HCT116 (cell line): ENCODE data around the gene GREB1L.

Source experiments
- FOSL1 ChIP-seq: IDR thresholded peaks from 2 replicates; pipeline ENCODE4 v1.6.1; 2012; ENCODE audit warnings: low read depth
- JUND ChIP-seq: IDR thresholded peaks from 2 replicates; pipeline ENCODE4 v1.6.1; 2012
- POLR2A ChIP-seq: IDR thresholded peaks from 2 replicates; pipeline ENCODE4 v1.7.0; 2011; ENCODE audit warnings: borderline replicate concordance; ENCODE audit not compliant: insufficient read depth, insufficient read length; ENCODE audit errors: extremely low read depth
- YY1 ChIP-seq: IDR thresholded peaks from 2 replicates; pipeline ENCODE4 v1.6.1; 2011; ENCODE audit warnings: low read length, low read depth, moderate library complexity, mild to moderate bottlenecking; ENCODE audit not compliant: insufficient replicate concordance; ENCODE audit errors: extremely low read depth
- TF ChIP-seq, protein P1 (sequence below), 3 experiments: fragments of 200-600 bp in 1 of 3; sonication (generic) in 1 of 3; IDR thresholded peaks in 2 of 3; conservative IDR thresholded peaks in 1 of 3; 2 replicates each; pipeline ENCODE4 v1.5.1; 2012 to 2017; ENCODE audit warnings: low read depth in 2 of 3, low read length in 2 of 3, antibody characterized with exemption in 1 of 3, borderline replicate concordance in 1 of 3, control low read depth in 1 of 3, mild to moderate bottlenecking in 1 of 3, mixed read lengths in 1 of 3, mixed run types in 1 of 3, moderate library complexity in 1 of 3; ENCODE audit not compliant: insufficient read depth in 1 of 3
- TF ChIP-seq, protein P2 (sequence below): IDR thresholded peaks from 2 replicates; pipeline ENCODE4 v1.6.1; 2012; ENCODE audit warnings: low read depth

DNA sequence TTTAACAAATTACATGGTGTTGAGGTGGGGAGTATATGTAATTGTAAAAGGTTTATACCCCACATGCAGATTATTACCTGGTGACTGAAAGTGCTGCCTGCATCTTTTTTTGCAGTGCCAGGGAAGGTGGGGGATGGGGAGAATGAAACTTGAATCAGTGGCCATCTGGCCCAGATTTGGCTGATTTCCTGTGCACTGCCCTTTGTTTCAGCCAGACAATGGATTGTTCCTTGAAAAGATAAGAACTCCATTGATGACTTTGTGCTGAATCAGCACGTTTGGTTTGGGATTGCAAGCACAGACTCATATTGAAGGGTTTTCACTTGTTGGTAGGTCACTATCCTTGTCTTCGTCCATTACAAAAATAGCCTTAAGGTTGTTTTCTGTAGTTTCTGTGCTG lies 20.9 kb downstream of the GREB1L start:
- TF ChIP-seq POLR2A (no peak), FOSL1 (no peak), YY1 (no peak), JUND (no peak)
- TF ChIP-seq, protein P1, sequence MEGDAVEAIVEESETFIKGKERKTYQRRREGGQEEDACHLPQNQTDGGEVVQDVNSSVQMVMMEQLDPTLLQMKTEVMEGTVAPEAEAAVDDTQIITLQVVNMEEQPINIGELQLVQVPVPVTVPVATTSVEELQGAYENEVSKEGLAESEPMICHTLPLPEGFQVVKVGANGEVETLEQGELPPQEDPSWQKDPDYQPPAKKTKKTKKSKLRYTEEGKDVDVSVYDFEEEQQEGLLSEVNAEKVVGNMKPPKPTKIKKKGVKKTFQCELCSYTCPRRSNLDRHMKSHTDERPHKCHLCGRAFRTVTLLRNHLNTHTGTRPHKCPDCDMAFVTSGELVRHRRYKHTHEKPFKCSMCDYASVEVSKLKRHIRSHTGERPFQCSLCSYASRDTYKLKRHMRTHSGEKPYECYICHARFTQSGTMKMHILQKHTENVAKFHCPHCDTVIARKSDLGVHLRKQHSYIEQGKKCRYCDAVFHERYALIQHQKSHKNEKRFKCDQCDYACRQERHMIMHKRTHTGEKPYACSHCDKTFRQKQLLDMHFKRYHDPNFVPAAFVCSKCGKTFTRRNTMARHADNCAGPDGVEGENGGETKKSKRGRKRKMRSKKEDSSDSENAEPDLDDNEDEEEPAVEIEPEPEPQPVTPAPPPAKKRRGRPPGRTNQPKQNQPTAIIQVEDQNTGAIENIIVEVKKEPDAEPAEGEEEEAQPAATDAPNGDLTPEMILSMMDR (IDR thresholded peaks at IDR 0.05 in 2 of 3, conservative IDR thresholded peaks at IDR 0.05 in 1 of 3; ENCODE audit: borderline replicate concordance in 1 of 3, insufficient read depth in 1 of 3, low read depth in 2 of 3, low read length in 2 of 3) = no peak
- TF ChIP-seq, protein P2, sequence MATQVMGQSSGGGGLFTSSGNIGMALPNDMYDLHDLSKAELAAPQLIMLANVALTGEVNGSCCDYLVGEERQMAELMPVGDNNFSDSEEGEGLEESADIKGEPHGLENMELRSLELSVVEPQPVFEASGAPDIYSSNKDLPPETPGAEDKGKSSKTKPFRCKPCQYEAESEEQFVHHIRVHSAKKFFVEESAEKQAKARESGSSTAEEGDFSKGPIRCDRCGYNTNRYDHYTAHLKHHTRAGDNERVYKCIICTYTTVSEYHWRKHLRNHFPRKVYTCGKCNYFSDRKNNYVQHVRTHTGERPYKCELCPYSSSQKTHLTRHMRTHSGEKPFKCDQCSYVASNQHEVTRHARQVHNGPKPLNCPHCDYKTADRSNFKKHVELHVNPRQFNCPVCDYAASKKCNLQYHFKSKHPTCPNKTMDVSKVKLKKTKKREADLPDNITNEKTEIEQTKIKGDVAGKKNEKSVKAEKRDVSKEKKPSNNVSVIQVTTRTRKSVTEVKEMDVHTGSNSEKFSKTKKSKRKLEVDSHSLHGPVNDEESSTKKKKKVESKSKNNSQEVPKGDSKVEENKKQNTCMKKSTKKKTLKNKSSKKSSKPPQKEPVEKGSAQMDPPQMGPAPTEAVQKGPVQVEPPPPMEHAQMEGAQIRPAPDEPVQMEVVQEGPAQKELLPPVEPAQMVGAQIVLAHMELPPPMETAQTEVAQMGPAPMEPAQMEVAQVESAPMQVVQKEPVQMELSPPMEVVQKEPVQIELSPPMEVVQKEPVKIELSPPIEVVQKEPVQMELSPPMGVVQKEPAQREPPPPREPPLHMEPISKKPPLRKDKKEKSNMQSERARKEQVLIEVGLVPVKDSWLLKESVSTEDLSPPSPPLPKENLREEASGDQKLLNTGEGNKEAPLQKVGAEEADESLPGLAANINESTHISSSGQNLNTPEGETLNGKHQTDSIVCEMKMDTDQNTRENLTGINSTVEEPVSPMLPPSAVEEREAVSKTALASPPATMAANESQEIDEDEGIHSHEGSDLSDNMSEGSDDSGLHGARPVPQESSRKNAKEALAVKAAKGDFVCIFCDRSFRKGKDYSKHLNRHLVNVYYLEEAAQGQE = no peak
